H1 (cell line): ENCODE measurements around the gene ZNF425. TPM values are rescaled to one million over a fixed set of nuclear protein-coding genes. Genes with fewer than 3 reads are reported as not detected.

Source experiments
- CTCF ChIA-PET: fragments of 300-600 bp; sonication (Branson Sonifier 250); formaldehyde crosslinking; loops from one replicate; lab custom pipeline; 2021; ENCODE audit not compliant: partially characterized antibody; lab: Charles Lee
- POLR2A ChIA-PET: fragments of 300-600 bp; sonication (Branson Sonifier 250); formaldehyde crosslinking; loops from one replicate; lab custom pipeline; 2021; ENCODE audit warnings: inconsistent platforms; ENCODE audit not compliant: partially characterized antibody; lab: Charles Lee
- DNase-seq, 2 experiments: peaks; one replicate each; pipeline versions ENCODE4 v3.0.0 to v3.0.0-alpha.2; 2010 to 2022; ENCODE audit warnings: low spot score in 2 of 2, low read depth in 1 of 2, mixed read lengths in 1 of 2
- FAIRE-seq: peaks from 2 replicates; lab custom pipeline; 2011; peaks lifted over from hg19 to GRCh38; lab: Jason Lieb, UNC
- H2AFZ ChIP-seq: 2 replicates; pipeline ENCODE4 v1.8.1; 2012; ENCODE audit warnings: low read length, inconsistent platforms
- H2AK5ac ChIP-seq: 2 replicates; pipeline ENCODE4 v1.6.1; 2013; ENCODE audit warnings: low read depth, low read length
- H2BK120ac ChIP-seq: replicated peaks from 2 replicates; pipeline ENCODE3; 2013; ENCODE audit warnings: low read depth, low read length, inconsistent platforms
- H2BK12ac ChIP-seq: 2 replicates; pipeline ENCODE4 v1.6.1; 2013; ENCODE audit warnings: low read depth, low read length
- H2BK15ac ChIP-seq: 2 replicates; pipeline ENCODE4 v1.6.1; 2013; ENCODE audit warnings: low read length
- H2BK20ac ChIP-seq: 2 replicates; pipeline ENCODE4 v1.6.1; 2013; ENCODE audit warnings: low read length
- H2BK5ac ChIP-seq: 2 replicates; pipeline ENCODE4 v1.6.1; 2013; ENCODE audit warnings: low read depth, low read length
- H3K14ac ChIP-seq: 2 replicates; pipeline ENCODE4 v1.6.1; 2013; ENCODE audit warnings: inconsistent platforms; ENCODE audit not compliant: insufficient read length
- H3K18ac ChIP-seq: 2 replicates; pipeline ENCODE4 v1.6.1; 2013; ENCODE audit warnings: low read length; ENCODE audit errors: extremely low read depth
- H3K23ac ChIP-seq: 2 replicates; pipeline ENCODE4 v1.6.1; 2013; ENCODE audit warnings: inconsistent platforms; ENCODE audit not compliant: insufficient read length
- H3K23me2 ChIP-seq: 2 replicates; pipeline ENCODE4 v1.6.1; 2013; ENCODE audit warnings: low read depth, low read length
- H3K27ac ChIP-seq: 2 replicates; pipeline ENCODE4 v1.6.1; 2011; ENCODE audit warnings: low read depth, low read length, inconsistent platforms
- H3K27me3 ChIP-seq, 4 experiments: replicated peaks in 1 of 4; 1 replicate in 1 of 4; 2 replicates in 3 of 4; pipeline versions ENCODE4 v1.6.1 to v1.8.1; 2011 to 2013; ENCODE audit warnings: low read length in 3 of 4, mild to moderate bottlenecking in 3 of 4, inconsistent platforms in 2 of 4, mixed read lengths in 2 of 4, moderate library complexity in 1 of 4; ENCODE audit not compliant: control insufficient read depth in 3 of 4, insufficient read depth in 3 of 4; ENCODE audit errors: extremely low read depth in 1 of 4
- H3K36me3 ChIP-seq, 4 experiments: 2 replicates each; pipeline versions ENCODE4 v1.6.1 to v1.8.1; 2011 to 2013; ENCODE audit warnings: mild to moderate bottlenecking in 4 of 4, low read length in 3 of 4, moderate library complexity in 2 of 4, control low read depth in 1 of 4, inconsistent platforms in 1 of 4; ENCODE audit not compliant: insufficient read depth in 4 of 4, control insufficient read depth in 2 of 4
- H3K4ac ChIP-seq: replicated peaks from 2 replicates; pipeline ENCODE3; 2013; ENCODE audit warnings: low read length, low read depth, mixed read lengths, inconsistent platforms; ENCODE audit not compliant: insufficient read length
- H3K4me1 ChIP-seq, 4 experiments: replicated peaks in 1 of 4; 1 replicate in 1 of 4; 2 replicates in 3 of 4; pipeline versions ENCODE4 v1.6.1 to v1.8.1; 2011 to 2013; ENCODE audit warnings: low read length in 3 of 4, inconsistent platforms in 2 of 4, mixed read lengths in 1 of 4; ENCODE audit not compliant: insufficient read depth in 4 of 4, control insufficient read depth in 3 of 4
- H3K4me2 ChIP-seq, 2 experiments: 2 replicates each; pipeline versions ENCODE4 v1.6.1 to v1.8.1; 2011 to 2013; ENCODE audit warnings: low read depth in 2 of 2, low read length in 2 of 2, control low read depth in 1 of 2, inconsistent platforms in 1 of 2, mild to moderate bottlenecking in 1 of 2; ENCODE audit not compliant: insufficient read depth in 1 of 2
- H3K4me3 ChIP-seq, 4 experiments: fragments of 200-600, 300-600 bp in 1 of 4; sonication (generic), shearing (Covaris generic), sonication (Bioruptor Twin) in 1 of 4; 2 replicates each; pipeline versions ENCODE4 v1.5.1 to v1.8.1; 2011 to 2016; ENCODE audit warnings: low read length in 4 of 4, low read depth in 3 of 4, control low read depth in 2 of 4, inconsistent platforms in 2 of 4, mild to moderate bottlenecking in 2 of 4, mixed read lengths in 1 of 4, moderate library complexity in 1 of 4; ENCODE audit not compliant: insufficient read depth in 2 of 4; ENCODE audit errors: extremely low read depth in 1 of 4
- H3K56ac ChIP-seq: replicated peaks from 2 replicates; pipeline ENCODE3; 2013; ENCODE audit warnings: low read depth, mild to moderate bottlenecking, mixed read lengths, low read length, inconsistent platforms; ENCODE audit not compliant: insufficient read length
- H3K79me1 ChIP-seq: 2 replicates; pipeline ENCODE4 v1.6.1; 2013; ENCODE audit warnings: low read depth, low read length, control low read depth
- H3K79me2 ChIP-seq, 2 experiments: 2 replicates each; pipeline versions ENCODE4 v1.6.1 to v1.8.1; 2012 to 2013; ENCODE audit warnings: low read length in 2 of 2, mild to moderate bottlenecking in 2 of 2, inconsistent platforms in 1 of 2; ENCODE audit not compliant: insufficient read depth in 2 of 2, control insufficient read depth in 1 of 2
- H3K9ac ChIP-seq, 4 experiments: replicated peaks in 1 of 4; 1 replicate in 1 of 4; 2 replicates in 3 of 4; pipeline versions ENCODE4 v1.6.1 to v1.8.1; 2011 to 2013; ENCODE audit warnings: low read depth in 3 of 4, low read length in 3 of 4, control low read depth in 2 of 4, mild to moderate bottlenecking in 2 of 4, moderate library complexity in 2 of 4, inconsistent platforms in 1 of 4; ENCODE audit errors: extremely low read depth in 1 of 4
- H3K9me3 ChIP-seq, 2 experiments: 2 replicates each; pipeline versions ENCODE4 v1.6.1 to v1.8.1; 2012 to 2013; ENCODE audit warnings: mild to moderate bottlenecking in 2 of 2, moderate library complexity in 2 of 2, control low read depth in 1 of 2, inconsistent platforms in 1 of 2, low read depth in 1 of 2, low read length in 1 of 2, mixed read lengths in 1 of 2; ENCODE audit not compliant: insufficient read depth in 2 of 2
- H4K20me1 ChIP-seq, 2 experiments: replicated peaks in 1 of 2; 2 replicates each; pipeline versions ENCODE3 to v1.8.1; 2011 to 2013; ENCODE audit warnings: inconsistent platforms in 2 of 2, low read length in 2 of 2, mild to moderate bottlenecking in 1 of 2; ENCODE audit not compliant: insufficient read depth in 2 of 2, control insufficient read depth in 1 of 2
- H4K5ac ChIP-seq: 2 replicates; pipeline ENCODE4 v1.6.1; 2013; ENCODE audit warnings: low read length, low read depth, mixed read lengths, inconsistent platforms; ENCODE audit not compliant: insufficient read length
- H4K8ac ChIP-seq: 2 replicates; pipeline ENCODE4 v1.8.0; 2013; ENCODE audit warnings: mild to moderate bottlenecking, moderate library complexity, low read length, inconsistent platforms; ENCODE audit not compliant: insufficient read depth; ENCODE audit errors: extremely low read depth
- H4K91ac ChIP-seq: replicated peaks from 2 replicates; pipeline ENCODE3; 2013; ENCODE audit warnings: low read length, mixed read lengths, inconsistent platforms; ENCODE audit not compliant: insufficient read length
- BRCA1 ChIP-seq: IDR thresholded peaks from 2 replicates; pipeline ENCODE4 v1.6.1; 2012; ENCODE audit warnings: low read depth, low read length, improper control_type of control experiment
- CBX5 ChIP-seq: fragments of 300-800, 300-1000 bp; sonication (generic); IDR thresholded peaks from 2 replicates; pipeline ENCODE4 v1.7.1; 2016; ENCODE audit warnings: antibody characterized with exemption, low read length, low read depth
- CHD1 ChIP-seq: IDR thresholded peaks from 2 replicates; pipeline ENCODE4 v1.6.1; 2012; ENCODE audit warnings: low read depth, low read length, improper control_type of control experiment
- CREB1 ChIP-seq: IDR thresholded peaks from 2 replicates; pipeline ENCODE4 v1.6.1; 2012; ENCODE audit warnings: inconsistent platforms
- CTCF ChIP-seq, 3 experiments: IDR thresholded peaks; 1 replicate in 2 of 3; 2 replicates in 1 of 3; pipeline versions ENCODE4 v1.5.1 to v1.6.1; 2011; ENCODE audit warnings: low read length in 3 of 3, mild to moderate bottlenecking in 3 of 3, inconsistent platforms in 2 of 3, low read depth in 1 of 3, moderate library complexity in 1 of 3; ENCODE audit not compliant: insufficient read depth in 1 of 3; ENCODE audit errors: control extremely low read depth in 1 of 3
- EP300 ChIP-seq, 2 experiments: IDR thresholded peaks; 1 replicate in 1 of 2; 2 replicates in 1 of 2; pipeline ENCODE4 v1.6.1; 2011 to 2012; ENCODE audit warnings: low read depth in 2 of 2, low read length in 2 of 2, mild to moderate bottlenecking in 2 of 2, borderline replicate concordance in 1 of 2, inconsistent platforms in 1 of 2, moderate library complexity in 1 of 2
- RAD21 ChIP-seq, 2 experiments: IDR thresholded peaks in 1 of 2; conservative IDR thresholded peaks in 1 of 2; 2 replicates each; pipeline ENCODE4 v1.6.1; 2011; ENCODE audit warnings: low read depth in 2 of 2, low read length in 2 of 2, improper control_type of control experiment in 1 of 2, inconsistent platforms in 1 of 2, mild to moderate bottlenecking in 1 of 2, moderate library complexity in 1 of 2
- RFX5 ChIP-seq: IDR thresholded peaks from 2 replicates; pipeline ENCODE4 v1.6.1; 2011; ENCODE audit warnings: low read depth, low read length, improper control_type of control experiment, borderline replicate concordance
- SIRT6 ChIP-seq: IDR thresholded peaks from one replicate; pipeline ENCODE4 v1.7.1; 2012; ENCODE audit warnings: low read length, inconsistent platforms
- TEAD4 ChIP-seq: IDR thresholded peaks from 2 replicates; pipeline ENCODE4 v1.6.1; 2012; ENCODE audit warnings: low read depth, low read length, inconsistent platforms, mixed read lengths
- ZNF274 ChIP-seq: IDR thresholded peaks from 2 replicates; pipeline ENCODE4 v1.7.0; 2012; ENCODE audit warnings: low read length, borderline replicate concordance; ENCODE audit errors: extremely low read depth
- WGBS, 2 experiments: shearing (Covaris generic) in 1 of 2; methylation state at CpG; one replicate each; pipeline versions ENCODE4 v1.1.6 to v1.1.7; 2013 to 2015; ENCODE audit warnings: low lambda C conversion rate in 2 of 2, mixed read lengths in 2 of 2, inconsistent platforms in 1 of 2, low coverage in 1 of 2, missing lambda C conversion rate in 1 of 2; ENCODE audit not compliant: insufficient replicate concordance in 2 of 2, insufficient coverage in 1 of 2, insufficient read length in 1 of 2; ENCODE audit errors: extremely low coverage in 1 of 2, missing lambda C conversion rate in 1 of 2; 5-methylcytosine and 5-hydroxymethylcytosine counted together
- polyA plus RNA-seq, 7 experiments: library from polyadenylated mRNA; depleted of rRNA in 3 of 7; stranded (reverse) in 5 of 7; unstranded in 2 of 7; fragments of >200 nt in 5 of 7; fragments of 200-250 nt in 2 of 7; gene quantifications; 1 replicate in 5 of 7; 2 replicates in 1 of 7; 4 replicates in 1 of 7; pipeline versions ENCODE4 v1.2.1 to v1.2.3, GENCODE V29; 2011 to 2013; ENCODE audit warnings: missing spikeins in 2 of 7, mixed read lengths in 2 of 7
- total RNA-seq: library from RNA; stranded (reverse); fragmentation: NEBNext Ultra II Directional; extraction: Animal tissue kit (Norgen Biotek cat#: 25700); gene quantifications from 2 replicates; pipeline ENCODE4 v1.2.1, GENCODE V29; 2021

The ZNF425 gene
- total and polyA plus RNA-seq, 2 of the 8 experiments (the other 6 are each of a cell fraction or from before 2014, with no cell fraction given) = 3.4 to 6.1 TPM

DNA sequence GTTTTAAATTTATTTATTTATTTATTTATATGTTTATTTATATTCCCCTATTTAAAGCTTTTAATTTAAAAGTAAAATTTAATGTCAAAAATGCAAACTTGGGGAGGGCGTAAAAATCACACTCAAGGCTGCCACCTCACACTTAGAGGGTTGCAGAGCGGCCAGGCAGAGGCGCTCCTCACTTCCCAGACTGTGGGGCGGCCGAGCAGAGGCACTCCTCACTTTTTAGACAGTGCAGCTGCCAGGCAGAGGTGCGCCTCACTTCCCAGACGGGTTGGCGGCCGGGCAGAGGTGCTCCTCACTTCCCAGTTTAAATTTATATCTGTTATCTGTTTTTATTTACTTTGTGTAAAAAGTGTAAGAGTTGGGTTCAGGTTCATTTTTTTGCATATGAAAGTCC lies 10.0 kb upstream of the ZNF425 start:
- POLR2A ChIA-PET = interaction anchor here (1.1 to 8.2 kb wide), 8 partner anchors 10 to 48 kb away, joined by 3 to 75 read pairs (median 4); partner anchors contain the start of genes ZNF398 and ZNF425
- Histone ChIP-seq H2AK5ac (no peak overlapping the region), H4K8ac (no peak overlapping the region; the same call in 1 of the 2 replicates), H3K9me3 (peaks cover 0 to under 1% of the 10 kb centered on the region in 2 experiments; a peak in 2 of 4 replicates), H3K4ac (no peak overlapping the region), H3K23me2 (no peaks in the 10 kb centered on the region), H3K36me3 (peaks cover 0 to 11% (median 5%) of the 10 kb centered on the region in 4 experiments; a peak in 3 of 8 replicates), H3K4me2 (no peak overlapping the region), H2BK15ac (no peak overlapping the region), H3K9ac (no peak overlapping the region), H3K27me3 (no peaks in the 10 kb centered on the region), H3K27ac (no peak overlapping the region), H2BK20ac (no peak overlapping the region), H2AFZ (no peak overlapping the region), H2BK12ac (no peak overlapping the region), H3K18ac (no peak overlapping the region), H2BK5ac (no peak overlapping the region), H3K79me2 (no peaks in the 10 kb centered on the region), H4K91ac (no peak overlapping the region), H3K23ac (no peak overlapping the region), H4K20me1 (no peaks in the 10 kb centered on the region), H3K14ac (no peak overlapping the region), H3K4me1 (peaks cover 0 to 3% (median 0%) of the 10 kb centered on the region in 4 experiments; a peak in 1 of 7 replicates), H3K4me3 (no peak overlapping the region), H3K79me1 (no peaks in the 10 kb centered on the region), H2BK120ac (no peak overlapping the region), H4K5ac (no peak overlapping the region), H3K56ac (no peak overlapping the region)
- no peak for FAIRE-seq
- no peak for DNase-seq
- CTCF ChIA-PET = interaction anchor here (0.6 to 4.9 kb wide), 9 partner anchors 8 to 65 kb away, joined by 3 to 34 read pairs (median 5); partner anchors contain the start of genes ZNF398 and ZNF425
- 91% methylated on average over 9 of the region's 9 CpGs; no CpG with 5 or more reads in 1 of the 2 experiments for WGBS, 2 experiments
- TF ChIP-seq CTCF (IDR thresholded peaks at IDR 0.05; ENCODE audit: control extremely low read depth in 1 of 3, insufficient read depth in 1 of 3, low read depth in 1 of 3, low read length in 3 of 3) = peak in 1 of 3 experiments; percentile 8; a peak in 1 of 4 replicates
- TF ChIP-seq ZNF274 = no peak
- peak in 1 of 2 experiments; percentile 51; a peak in 1 of 3 replicates for TF ChIP-seq EP300 (IDR thresholded peaks at IDR 0.05; ENCODE audit: borderline replicate concordance in 1 of 2, low read depth in 2 of 2, low read length in 2 of 2)
- no peak for TF ChIP-seq TEAD4
- TF ChIP-seq CREB1 = no peak
- TF ChIP-seq CBX5 = no peak
- TF ChIP-seq RFX5 = no peak
- no peak for TF ChIP-seq SIRT6
- no peak for TF ChIP-seq CHD1
- TF ChIP-seq RAD21 (IDR thresholded peaks at IDR 0.05 in 1 of 2, conservative IDR thresholded peaks at IDR 0.05 in 1 of 2; ENCODE audit: low read depth in 2 of 2, low read length in 2 of 2) = peak in 1 of 2 experiments; percentile 16; a peak in 2 of 4 replicates
- TF ChIP-seq BRCA1 = no peak
